GM23338 (cell line): Measurements from ENCODE around the gene TYROBP.

Source experiments
- CREB1 ChIP-seq: fragments of 250-450 bp; sonication (Bioruptor Pico); IDR thresholded peaks from 2 replicates; pipeline ENCODE4 v1.5.0; 2020; ENCODE audit warnings: low read depth, mild to moderate bottlenecking, moderate library complexity
- CTCF ChIP-seq, 2 experiments: fragments of 200-600 bp in 1 of 2; sonication (generic) in 1 of 2; conservative IDR thresholded peaks; 2 replicates each; pipeline versions ENCODE4 v1.5.1 to v1.6.1; 2016 to 2017; ENCODE audit warnings: antibody characterized with exemption in 2 of 2, low read depth in 2 of 2, mild to moderate bottlenecking in 2 of 2, moderate library complexity in 1 of 2
- EZH2 ChIP-seq: fragments of 200-600 bp; sonication (generic); IDR thresholded peaks from one replicate; pipeline ENCODE4 v1.8.0; 2017; ENCODE audit warnings: antibody characterized with exemption, mild to moderate bottlenecking, low read depth; ENCODE audit not compliant: unreplicated experiment
- EZH2phosphoT487 ChIP-seq: fragments of 200-600 bp; sonication (generic); IDR thresholded peaks from one replicate; pipeline ENCODE4 v1.8.1; 2018; ENCODE audit warnings: antibody characterized with exemption; ENCODE audit not compliant: unreplicated experiment
- POLR2AphosphoS5 ChIP-seq: IDR thresholded peaks from 2 replicates; pipeline ENCODE4 v1.6.1; 2016; ENCODE audit warnings: antibody characterized with exemption, low read depth

GRCh38 chr19:35942235-35942634 is 34.1 kb upstream of the TYROBP start:
- TF ChIP-seq CTCF (conservative IDR thresholded peaks at IDR 0.05; ENCODE audit: low read depth in 2 of 2): no peak
- no peak for TF ChIP-seq CREB1 (CRISPR knock-in tag)
- TF ChIP-seq EZH2phosphoT487: no peak
- no peak for TF ChIP-seq EZH2
- TF ChIP-seq POLR2AphosphoS5: no peak
